Mucosa of descending colon (tissue), 3 donors: ENCODE measurements around the gene DNASE2. TPM values are rescaled to one million over a fixed set of nuclear protein-coding genes. Genes with fewer than 3 reads are reported as not detected.

ENCODE experiments used
- ATAC-seq: fragments of 200-7000 bp; cut with Tn5 transposase; one replicate; pipeline ENCODE4 v1.9.1; 2020; ENCODE audit warnings: mild to moderate bottlenecking, moderate library complexity
- DNase-seq, 3 donors: peaks; one replicate each; pipeline ENCODE4 v3.0.0-alpha.2; 2020
- H3K36me3 ChIP-seq: fragments of 200-600 bp; one replicate; pipeline ENCODE4 v1.8.0; 2021; ENCODE audit warnings: low read depth, mild to moderate bottlenecking
- H3K4me1 ChIP-seq: fragments of 200-600 bp; one replicate; pipeline ENCODE4 v1.8.0; 2021; ENCODE audit warnings: low read depth, mild to moderate bottlenecking
- H3K4me3 ChIP-seq: fragments of 200-600 bp; one replicate; pipeline ENCODE4 v1.8.0; 2021; ENCODE audit warnings: mild to moderate bottlenecking
- H3K9me3 ChIP-seq: fragments of 200-600 bp; one replicate; pipeline ENCODE4 v1.8.0; 2021; ENCODE audit warnings: mild to moderate bottlenecking
- intact Hi-C, 2 donors: fragments of 100-400 bp; cut with DNase I in 1 of 2; cut with micrococcal nuclease in 1 of 2; formaldehyde crosslinking; loops; one replicate each; pipeline versions ENCODE4 v1.11.0 to v1.11.1; 2022; cut with DNase I, micrococcal nuclease
- long read RNA-seq, 2 donors: library from polyadenylated mRNA; unstranded; transcript quantifications; one replicate each; pipeline ENCODE4 v2.0.0, GENCODE V29; 2019 to 2021
- total RNA-seq, 3 donors: library from RNA; stranded (reverse); fragmentation: NEBNext Ultra II Directional in 2 of 3; extraction: Animal tissue kit (Norgen Biotek cat#: 25700) in 2 of 3; gene quantifications; one replicate each; pipeline versions ENCODE4 v1.2.1 to v1.2.4, GENCODE V29; 2021 to 2023
- TF ChIP-seq, protein P1 (sequence below): fragments of 200-600 bp; IDR thresholded peaks from one replicate; pipeline ENCODE4 v1.8.0; 2022; ENCODE audit warnings: antibody characterized with exemption, mild to moderate bottlenecking
- donor health status: DM: no; HTN: no; CAD: no; lungs with moderate emphysema.
- donor health status: DM: no; HTN: no; CAD: no.
- donor health status: DM: no; HTN: yes; CAD: no.

DNASE2 gene, protein sequence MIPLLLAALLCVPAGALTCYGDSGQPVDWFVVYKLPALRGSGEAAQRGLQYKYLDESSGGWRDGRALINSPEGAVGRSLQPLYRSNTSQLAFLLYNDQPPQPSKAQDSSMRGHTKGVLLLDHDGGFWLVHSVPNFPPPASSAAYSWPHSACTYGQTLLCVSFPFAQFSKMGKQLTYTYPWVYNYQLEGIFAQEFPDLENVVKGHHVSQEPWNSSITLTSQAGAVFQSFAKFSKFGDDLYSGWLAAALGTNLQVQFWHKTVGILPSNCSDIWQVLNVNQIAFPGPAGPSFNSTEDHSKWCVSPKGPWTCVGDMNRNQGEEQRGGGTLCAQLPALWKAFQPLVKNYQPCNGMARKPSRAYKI
- total RNA-seq, result 10 to 100 TPM; 22.8 to 31.8 (median 30.3) TPM
- long read RNA-seq, donor 1, transcript DNASE2-201 (6 exons, 1,955 nt), result major isoform, 44 of 62 reads
- long read RNA-seq, donor 1, partial matches to known transcripts, result 11 of 62 reads
- long read RNA-seq, donor 1, other reads (novel, unspliced or antisense), result 5 of 62 reads
- long read RNA-seq, donor 2, transcript DNASE2-201 (6 exons, 1,955 nt), result major isoform, 22 of 22 reads
- long read RNA-seq, donor 2, partial matches to known transcripts, result 0 of 22 reads
- long read RNA-seq, donor 2, other reads (novel, unspliced or antisense), result 0 of 22 reads

DNA sequence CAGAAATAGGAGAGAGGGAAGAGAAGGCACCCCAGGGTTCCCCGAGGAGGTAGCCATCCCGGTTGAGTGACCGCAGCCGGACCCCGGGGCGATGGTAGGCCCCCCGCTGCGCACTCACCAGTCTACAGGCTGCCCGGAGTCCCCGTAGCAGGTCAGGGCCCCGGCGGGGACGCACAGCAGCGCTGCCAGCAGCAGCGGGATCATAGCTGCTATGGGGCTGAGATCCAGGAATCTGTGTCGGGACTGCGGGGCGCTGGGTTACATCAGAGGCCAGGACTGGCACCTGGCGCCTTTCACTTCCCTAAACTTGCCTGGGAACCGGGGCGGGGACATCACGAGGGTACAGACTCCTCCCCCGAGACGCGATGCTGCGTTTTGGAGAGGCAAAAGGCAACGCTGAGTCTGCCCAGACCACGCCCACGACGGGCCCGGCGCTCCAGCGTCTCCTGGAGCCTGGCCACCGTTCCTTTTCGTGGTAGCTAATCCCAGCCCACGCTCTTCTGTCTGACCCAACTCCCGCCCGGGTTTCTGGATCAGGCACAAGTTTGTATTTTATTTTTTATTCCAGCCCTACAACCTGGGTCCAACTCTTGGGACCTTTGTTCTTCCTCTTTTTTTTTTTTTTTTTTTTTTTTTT is at the start of gene DNASE2:
Gene DNASE2, minus strand, starts transcription at position 278 of the 637 bp plus-strand sequence. Its CDS starts 74 bp downstream, at position 204.
- ATAC-seq (peak; percentile 84), DNase-seq (peak; percentile 95 to 98 (median 96))
- intact Hi-C loops, result loop anchor here in 1 of 2 donors (10.0 kb wide), 1 partner anchor 64 kb away; the partner anchor contains the start of gene RAD23A
- Histone ChIP-seq H3K4me3 (peak within 1 kb of the TSS; percentile 63), H3K36me3 (no peaks in the 10 kb centered on the region), H3K9me3 (peaks cover 8% of the 10 kb centered on the region), H3K4me1 (peaks cover 18% of the 10 kb centered on the region)
- TF ChIP-seq, protein P1, sequence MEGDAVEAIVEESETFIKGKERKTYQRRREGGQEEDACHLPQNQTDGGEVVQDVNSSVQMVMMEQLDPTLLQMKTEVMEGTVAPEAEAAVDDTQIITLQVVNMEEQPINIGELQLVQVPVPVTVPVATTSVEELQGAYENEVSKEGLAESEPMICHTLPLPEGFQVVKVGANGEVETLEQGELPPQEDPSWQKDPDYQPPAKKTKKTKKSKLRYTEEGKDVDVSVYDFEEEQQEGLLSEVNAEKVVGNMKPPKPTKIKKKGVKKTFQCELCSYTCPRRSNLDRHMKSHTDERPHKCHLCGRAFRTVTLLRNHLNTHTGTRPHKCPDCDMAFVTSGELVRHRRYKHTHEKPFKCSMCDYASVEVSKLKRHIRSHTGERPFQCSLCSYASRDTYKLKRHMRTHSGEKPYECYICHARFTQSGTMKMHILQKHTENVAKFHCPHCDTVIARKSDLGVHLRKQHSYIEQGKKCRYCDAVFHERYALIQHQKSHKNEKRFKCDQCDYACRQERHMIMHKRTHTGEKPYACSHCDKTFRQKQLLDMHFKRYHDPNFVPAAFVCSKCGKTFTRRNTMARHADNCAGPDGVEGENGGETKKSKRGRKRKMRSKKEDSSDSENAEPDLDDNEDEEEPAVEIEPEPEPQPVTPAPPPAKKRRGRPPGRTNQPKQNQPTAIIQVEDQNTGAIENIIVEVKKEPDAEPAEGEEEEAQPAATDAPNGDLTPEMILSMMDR, result no peak

DNA sequence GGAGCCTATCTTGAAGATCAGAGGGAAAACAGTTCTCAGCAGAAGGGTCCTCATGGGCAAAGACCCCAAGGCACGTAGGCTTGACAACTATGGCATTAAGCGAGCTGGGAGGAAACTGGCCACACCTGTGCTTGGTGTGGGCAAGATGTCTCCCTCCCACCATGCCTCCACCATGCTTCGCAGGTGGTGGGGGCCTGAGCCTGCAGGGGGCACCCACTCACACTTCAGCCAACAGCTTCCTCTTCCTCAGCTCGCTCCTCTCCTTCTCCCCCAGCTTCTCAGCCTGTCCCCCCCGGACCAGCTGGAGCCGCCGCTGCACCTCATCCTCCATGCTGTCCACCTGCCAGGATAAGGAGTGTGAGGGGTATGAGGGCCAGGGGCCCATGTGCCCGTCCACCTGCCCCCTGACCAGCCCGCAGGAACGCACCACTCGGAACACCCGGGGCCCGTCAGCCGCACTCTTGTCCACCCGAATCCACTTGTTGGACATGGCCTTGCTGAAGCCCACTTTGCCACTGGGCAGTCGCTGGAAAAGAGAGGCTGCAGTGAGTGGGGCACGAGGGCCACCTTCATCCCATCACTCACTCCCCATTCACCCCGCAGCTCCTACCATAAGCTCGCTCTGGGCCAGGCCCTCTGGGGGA is 48.9 kb upstream of the DNASE2 start:
- H3K36me3 ChIP-seq, result no peaks in the 10 kb centered on the region
- H3K9me3 ChIP-seq, result no peaks in the 10 kb centered on the region
- DNase-seq (no peak), ATAC-seq (no peak)
- TF ChIP-seq, protein P1, result no peak
- no peak overlapping the region for H3K4me3 ChIP-seq
- H3K4me1 ChIP-seq, result peaks cover 8% of the 10 kb centered on the region
- intact Hi-C loops, result no loop called here

DNA sequence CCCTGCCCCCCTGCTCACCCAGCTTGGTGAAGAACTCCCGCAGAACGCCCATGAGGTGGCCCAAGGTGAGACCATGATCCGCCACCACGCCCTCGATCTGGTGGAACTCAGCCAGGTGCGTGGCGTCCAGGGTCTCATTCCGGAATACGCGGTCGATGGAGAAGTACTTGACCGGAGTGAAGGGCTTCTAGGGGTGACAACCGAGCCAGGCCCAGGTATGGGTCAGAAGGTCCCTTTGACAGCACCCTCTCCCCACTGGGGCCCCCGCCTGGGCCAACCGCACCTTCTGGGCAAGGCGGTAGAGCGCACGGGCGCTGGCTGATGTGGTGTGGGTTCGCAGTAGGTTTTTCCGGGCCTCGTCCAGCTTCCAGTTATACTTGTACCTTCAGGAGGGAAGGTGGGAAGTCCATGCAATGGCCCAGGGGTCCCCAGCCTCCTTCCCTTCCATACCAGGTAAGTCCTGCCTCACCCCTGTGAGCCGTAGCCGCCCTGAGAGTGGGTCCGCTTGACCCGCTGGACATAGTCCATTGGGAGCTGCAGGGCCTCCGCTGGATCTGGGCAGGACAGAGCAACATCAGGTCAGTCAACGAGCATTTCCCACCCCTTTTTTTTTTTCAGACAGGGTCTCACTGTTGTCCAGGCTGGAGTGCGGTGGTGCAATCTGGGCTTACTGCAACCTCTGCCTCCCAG is 43.5 kb upstream of the DNASE2 start:
- no peaks in the 10 kb centered on the region for H3K4me1 ChIP-seq
- peaks cover 7% of the 10 kb centered on the region for H3K36me3 ChIP-seq
- intact Hi-C loops, result no loop called here
- ATAC-seq (no peak), DNase-seq (no peak)
- H3K9me3 ChIP-seq, result no peaks in the 10 kb centered on the region
- H3K4me3 ChIP-seq, result no peak overlapping the region
- TF ChIP-seq, protein P1, result no peak

DNA sequence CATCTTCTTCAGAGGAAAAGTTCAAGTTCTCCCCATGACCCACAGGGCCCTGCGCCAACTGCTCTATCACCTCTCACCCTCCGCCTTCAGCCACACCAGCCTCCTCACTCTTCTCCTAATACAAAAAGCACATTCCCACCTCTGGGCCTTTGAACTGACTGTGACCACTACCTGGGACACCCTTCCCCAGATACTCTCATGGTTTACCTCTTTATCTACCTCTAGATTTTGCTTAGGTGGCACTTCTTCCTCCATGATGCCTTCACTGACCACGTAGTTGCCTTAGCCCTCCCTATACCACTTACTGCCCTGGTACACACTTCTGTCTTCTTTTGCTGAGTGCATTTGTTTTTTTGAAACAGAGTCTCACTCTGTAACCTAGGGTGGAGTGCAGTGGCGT is 41.7 kb upstream of the DNASE2 start:
- Histone ChIP-seq H3K36me3 (peaks cover 7% of the 10 kb centered on the region), H3K9me3 (no peaks in the 10 kb centered on the region), H3K4me3 (no peak overlapping the region), H3K4me1 (peaks cover 8% of the 10 kb centered on the region)
- intact Hi-C loops, result no loop called here
- ATAC-seq (no peak), DNase-seq (no peak)
- TF ChIP-seq, protein P1, result no peak

DNA sequence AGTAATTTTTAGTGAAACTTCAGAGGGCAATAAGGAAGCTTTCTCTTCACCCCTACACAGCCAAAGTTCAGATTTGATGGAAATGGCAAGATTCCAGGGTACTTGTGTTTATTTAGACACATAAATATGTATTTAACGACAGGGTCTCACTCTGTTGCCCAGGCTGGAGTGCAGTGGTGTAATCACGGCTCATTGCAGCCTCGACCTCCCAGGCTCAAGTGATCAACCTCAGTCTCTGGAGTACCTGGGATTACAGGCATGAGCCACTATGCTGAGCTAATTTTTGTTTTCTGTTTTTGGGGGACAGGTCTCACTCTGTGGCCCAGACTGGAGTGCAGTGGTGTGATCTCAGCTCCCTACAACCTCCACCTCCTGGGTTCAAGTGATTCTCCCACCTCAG is 39.8 kb upstream of the DNASE2 start:
- intact Hi-C loops, result no loop called here
- Histone ChIP-seq H3K36me3 (peaks cover 7% of the 10 kb centered on the region), H3K4me1 (peaks cover 8% of the 10 kb centered on the region), H3K4me3 (no peak overlapping the region), H3K9me3 (no peaks in the 10 kb centered on the region)
- DNase-seq, result no peak
- no peak for ATAC-seq
- TF ChIP-seq, protein P1, result no peak
